IMR-90 (cell line): ENCODE measurements around the gene DAAM1. TPM values are rescaled to one million over a fixed set of nuclear protein-coding genes. Genes with fewer than 3 reads are reported as not detected.

Experiments
- ATAC-seq: fragments of 200-7000 bp; cut with Tn5 transposase; 2 replicates; pipeline ENCODE4 v1.9.1; 2020; ENCODE audit warnings: low read depth, mild to moderate bottlenecking, moderate library complexity
- BruUV-seq: library from RNA; stranded (reverse); fragments of 400-500 nt; replicated peaks from 2 replicates; lab custom pipeline; 2021; lab: Mats Ljungman, UMichigan
- CTCF ChIA-PET: fragments of 300-600 bp; formaldehyde crosslinking; extraction: SDS; loops from one replicate; lab custom pipeline; 2021; ENCODE audit warnings: antibody characterized with exemption; lab: Yijun Ruan, JAX
- POLR2A ChIA-PET: fragments of 300-600 bp; sonication (Branson Sonifier 250); formaldehyde crosslinking; loops from one replicate; lab custom pipeline; 2022; ENCODE audit warnings: antibody characterized with exemption; ENCODE audit not compliant: unreplicated experiment; lab: Charles Lee
- DNase-seq: peaks from one replicate; pipeline ENCODE4 v3.0.0; 2013
- H2AFZ ChIP-seq: replicated peaks from 2 replicates; pipeline ENCODE3; 2013; ENCODE audit warnings: low read length, mild to moderate bottlenecking; ENCODE audit not compliant: poor library complexity
- H2AK5ac ChIP-seq: 2 replicates; pipeline ENCODE4 v1.6.1; 2013; ENCODE audit warnings: low read depth, low read length, inconsistent platforms
- H2AK9ac ChIP-seq: replicated peaks from 2 replicates; pipeline ENCODE3; 2013; ENCODE audit warnings: mild to moderate bottlenecking, low read depth, low read length, moderate library complexity; ENCODE audit not compliant: poor library complexity
- H2BK120ac ChIP-seq: 2 replicates; pipeline ENCODE4 v1.6.1; 2013; ENCODE audit warnings: low read depth, low read length, inconsistent platforms
- H2BK15ac ChIP-seq: 3 replicates; pipeline ENCODE4 v1.6.1; 2013; ENCODE audit warnings: low read depth, low read length, inconsistent platforms
- H2BK20ac ChIP-seq: 2 replicates; pipeline ENCODE4 v1.6.1; 2013; ENCODE audit warnings: low read depth, mild to moderate bottlenecking, inconsistent platforms, low read length, moderate library complexity
- H2BK5ac ChIP-seq: 2 replicates; pipeline ENCODE4 v1.6.1; 2013; ENCODE audit warnings: mild to moderate bottlenecking, low read depth, low read length, inconsistent platforms; ENCODE audit not compliant: poor library complexity, severe bottlenecking
- H3K14ac ChIP-seq: replicated peaks from 2 replicates; pipeline ENCODE4 v1.6.1; 2013; ENCODE audit warnings: low read depth, low read length, inconsistent platforms
- H3K18ac ChIP-seq: 2 replicates; pipeline ENCODE4 v1.6.1; 2013; ENCODE audit warnings: low read depth, low read length, control low read depth
- H3K23ac ChIP-seq: 2 replicates; pipeline ENCODE4 v1.6.1; 2013; ENCODE audit warnings: low read depth, low read length, inconsistent platforms
- H3K27ac ChIP-seq: 2 replicates; pipeline ENCODE4 v1.5.1; 2013; ENCODE audit warnings: mild to moderate bottlenecking, control low read depth, low read length; ENCODE audit not compliant: insufficient read depth
- H3K27me3 ChIP-seq: 2 replicates; pipeline ENCODE4 v1.6.1; 2013; ENCODE audit warnings: low read length; ENCODE audit not compliant: control insufficient read depth, insufficient read depth
- H3K36me3 ChIP-seq: 2 replicates; pipeline ENCODE4 v1.6.1; 2013; ENCODE audit warnings: low read length, mixed read lengths; ENCODE audit not compliant: control insufficient read depth, insufficient read depth
- H3K4ac ChIP-seq: 2 replicates; pipeline ENCODE4 v1.6.1; 2013; ENCODE audit warnings: low read depth, low read length, inconsistent platforms
- H3K4me1 ChIP-seq: 2 replicates; pipeline ENCODE4 v1.6.1; 2013; ENCODE audit warnings: low read length, mixed read lengths; ENCODE audit not compliant: control insufficient read depth, insufficient read depth
- H3K4me2 ChIP-seq: 2 replicates; pipeline ENCODE4 v1.6.1; 2013; ENCODE audit warnings: low read depth, mild to moderate bottlenecking, control low read depth, low read length, moderate library complexity
- H3K4me3 ChIP-seq: 2 replicates; pipeline ENCODE4 v1.5.1; 2013; ENCODE audit warnings: low read depth, mild to moderate bottlenecking, control low read depth, low read length, moderate library complexity; ENCODE audit not compliant: insufficient read depth
- H3K56ac ChIP-seq: 2 replicates; pipeline ENCODE4 v1.6.1; 2013; ENCODE audit warnings: low read length, inconsistent platforms; ENCODE audit not compliant: insufficient read depth; ENCODE audit errors: extremely low read depth
- H3K79me1 ChIP-seq, 2 experiments: 2 replicates each; pipeline ENCODE4 v1.6.1; 2013; ENCODE audit warnings: low read length in 2 of 2, inconsistent platforms in 1 of 2, low read depth in 1 of 2
- H3K9ac ChIP-seq: 2 replicates; pipeline ENCODE4 v1.6.1; 2013; ENCODE audit warnings: low read depth, low read length, control low read depth
- H3K9me1 ChIP-seq: 2 replicates; pipeline ENCODE4 v1.6.1; 2013; ENCODE audit warnings: low read length, inconsistent platforms; ENCODE audit not compliant: insufficient read depth
- H3K9me3 ChIP-seq: 2 replicates; pipeline ENCODE4 v1.6.1; 2013; ENCODE audit warnings: low read length; ENCODE audit not compliant: control insufficient read depth, insufficient read depth
- H4K20me1 ChIP-seq: 2 replicates; pipeline ENCODE4 v1.6.1; 2013; ENCODE audit warnings: low read length, inconsistent platforms; ENCODE audit not compliant: insufficient read depth
- H4K5ac ChIP-seq: 2 replicates; pipeline ENCODE4 v1.6.1; 2013; ENCODE audit warnings: mild to moderate bottlenecking, low read depth, low read length, control low read depth
- H4K8ac ChIP-seq, 2 experiments: 2 replicates each; pipeline ENCODE4 v1.6.1; 2013; ENCODE audit warnings: low read depth in 2 of 2, low read length in 2 of 2, control low read depth in 1 of 2, inconsistent platforms in 1 of 2
- H4K91ac ChIP-seq: 2 replicates; pipeline ENCODE4 v1.6.1; 2013; ENCODE audit warnings: low read depth, low read length, inconsistent platforms; ENCODE audit not compliant: insufficient read depth
- CEBPB ChIP-seq: IDR thresholded peaks from 2 replicates; pipeline ENCODE4 v1.6.1; 2012; ENCODE audit warnings: low read depth, low read length, improper control_type of control experiment
- MAZ ChIP-seq: IDR thresholded peaks from 2 replicates; pipeline ENCODE4 v1.6.1; 2012; ENCODE audit warnings: low read depth, mild to moderate bottlenecking, low read length, improper control_type of control experiment, moderate library complexity, borderline replicate concordance
- WGBS, 2 experiments: methylation state at CpG; one replicate each; pipeline versions ENCODE4 v1.1.5 to v1.1.7; 2013; ENCODE audit warnings: missing lambda C conversion rate in 2 of 2; ENCODE audit not compliant: insufficient read length in 1 of 2; ENCODE audit errors: extremely low coverage in 2 of 2; 5-methylcytosine and 5-hydroxymethylcytosine counted together
- dilution Hi-C: fragments of 300-500 bp; cut with HindIII; formaldehyde crosslinking; loops from one replicate; pipeline ENCODE4 v1.14.3; 2018; ENCODE audit warnings: low sequenced_read_pairs; ENCODE audit not compliant: unreplicated experiment
- in situ Hi-C: fragments of 300-500 bp; cut with MboI; formaldehyde crosslinking; loops from 3 replicates; pipeline ENCODE4 v1.14.3; 2019; ENCODE audit warnings: low sequenced_read_pairs, inconsistent platforms, mixed read lengths
- intact Hi-C: fragments of 100-400 bp; cut with micrococcal nuclease; formaldehyde crosslinking; loops from 2 replicates; pipeline ENCODE4 v1.10.0; 2022
- polyA plus RNA-seq, 3 experiments: library from polyadenylated mRNA; depleted of rRNA; stranded (reverse); fragments of >200 nt; gene quantifications; 2 replicates each; pipeline ENCODE4 v1.2.3, GENCODE V29; 2012; ENCODE audit warnings: low replicate concordance in 1 of 3
- total RNA-seq: library from RNA; depleted of rRNA; stranded (reverse); fragments of >200 nt; gene quantifications from 2 replicates; pipeline ENCODE4 v1.2.3, GENCODE V29; 2012
- TF ChIP-seq, protein P1 (sequence below): conservative IDR thresholded peaks from 2 replicates; pipeline ENCODE4 v1.5.1; 2012; ENCODE audit warnings: mild to moderate bottlenecking, low read depth, low read length, improper control_type of control experiment

The DAAM1 gene
- total and polyA plus RNA-seq, 2 of the 4 experiments (the other 2 are of a cell fraction), result 4.8 to 5.4 TPM

DNA sequence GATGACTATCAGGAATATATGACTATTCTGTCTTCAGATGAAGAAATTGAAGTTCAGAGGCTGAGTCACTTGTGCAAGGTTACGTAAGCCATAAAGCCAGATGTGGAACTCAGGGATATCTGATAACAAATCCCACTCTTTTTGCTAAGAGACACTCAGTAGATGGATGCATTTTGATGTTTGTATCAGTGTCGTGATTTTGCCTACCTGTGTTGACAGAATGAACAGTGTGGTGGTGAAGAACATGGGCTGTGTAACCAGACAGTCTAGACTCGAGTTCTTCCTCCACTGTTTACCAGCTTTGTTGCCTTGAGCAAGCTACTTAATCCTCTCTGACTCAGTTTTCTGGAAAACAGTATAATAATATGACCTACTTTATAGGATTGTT, 93.9 kb downstream of the DAAM1 start:
- POLR2A ChIA-PET, result no interaction called here
- H2BK20ac ChIP-seq, result peak overlapping the region; percentile 52; the same call in 1 of the 2 replicates
- CTCF ChIA-PET, result no interaction called here
- H3K36me3 ChIP-seq, result no peaks in the 10 kb centered on the region
- intact Hi-C loops (no loop called here), dilution Hi-C loops (no loop called here), in situ Hi-C loops (no loop called here)
- H3K79me1 ChIP-seq, result no peaks in the 10 kb centered on the region
- no peak overlapping the region for H2AK9ac ChIP-seq
- no peak overlapping the region for H3K4me3 ChIP-seq
- H3K4ac ChIP-seq, result no peak overlapping the region; the same call in 1 of the 2 replicates
- H2BK120ac ChIP-seq, result peak overlapping the region; percentile 28; the same call in 1 of the 2 replicates
- H3K23ac ChIP-seq, result no peak overlapping the region
- no peak overlapping the region for H4K5ac ChIP-seq
- H2AFZ ChIP-seq, result no peak overlapping the region
- no CpG with 5 or more reads among the region's 3 CpGs for WGBS, 2 experiments
- TF ChIP-seq MAZ (no peak), CEBPB (peak; percentile 89)
- TF ChIP-seq, protein P1, sequence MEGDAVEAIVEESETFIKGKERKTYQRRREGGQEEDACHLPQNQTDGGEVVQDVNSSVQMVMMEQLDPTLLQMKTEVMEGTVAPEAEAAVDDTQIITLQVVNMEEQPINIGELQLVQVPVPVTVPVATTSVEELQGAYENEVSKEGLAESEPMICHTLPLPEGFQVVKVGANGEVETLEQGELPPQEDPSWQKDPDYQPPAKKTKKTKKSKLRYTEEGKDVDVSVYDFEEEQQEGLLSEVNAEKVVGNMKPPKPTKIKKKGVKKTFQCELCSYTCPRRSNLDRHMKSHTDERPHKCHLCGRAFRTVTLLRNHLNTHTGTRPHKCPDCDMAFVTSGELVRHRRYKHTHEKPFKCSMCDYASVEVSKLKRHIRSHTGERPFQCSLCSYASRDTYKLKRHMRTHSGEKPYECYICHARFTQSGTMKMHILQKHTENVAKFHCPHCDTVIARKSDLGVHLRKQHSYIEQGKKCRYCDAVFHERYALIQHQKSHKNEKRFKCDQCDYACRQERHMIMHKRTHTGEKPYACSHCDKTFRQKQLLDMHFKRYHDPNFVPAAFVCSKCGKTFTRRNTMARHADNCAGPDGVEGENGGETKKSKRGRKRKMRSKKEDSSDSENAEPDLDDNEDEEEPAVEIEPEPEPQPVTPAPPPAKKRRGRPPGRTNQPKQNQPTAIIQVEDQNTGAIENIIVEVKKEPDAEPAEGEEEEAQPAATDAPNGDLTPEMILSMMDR, result no peak
- no peak overlapping the region for H3K27ac ChIP-seq
- H3K4me2 ChIP-seq, result peak overlapping the region; percentile 47; the same call in 1 of the 2 replicates
- no peaks in the 10 kb centered on the region; the same call in 1 of the 2 replicates for H3K9me3 ChIP-seq
- peak overlapping the region; percentile 62 for H2AK5ac ChIP-seq
- BruUV-seq, result no TSS peak
- H4K8ac ChIP-seq, result peak overlapping the region in 1 of 2 experiments; percentile 39; a peak in 1 of 4 replicates
- peak; percentile 79 for DNase-seq
- ATAC-seq, result peak; percentile 40
- no peak overlapping the region for H3K14ac ChIP-seq
- peak overlapping the region; percentile 67 for H2BK5ac ChIP-seq
- H2BK15ac ChIP-seq, result no peak overlapping the region
- no peak overlapping the region for H3K56ac ChIP-seq
- peaks cover 5% of the 10 kb centered on the region for H3K9me1 ChIP-seq
- peaks cover 15% of the 10 kb centered on the region for H3K4me1 ChIP-seq
- H4K20me1 ChIP-seq, result no peaks in the 10 kb centered on the region
- no peak overlapping the region for H4K91ac ChIP-seq
- H3K9ac ChIP-seq, result no peak overlapping the region
- H3K27me3 ChIP-seq, result no peaks in the 10 kb centered on the region
- peak overlapping the region; percentile 49; the same call in 1 of the 2 replicates for H3K18ac ChIP-seq
